Breast epithelium (tissue), 3 donors: ENCODE data around the gene AJM1.

Source experiments
- CTCF ChIP-seq, 3 donors: fragments of 450-650 bp; IDR thresholded peaks; one replicate each; pipeline ENCODE4 v1.5.1; 2016 to 2017; ENCODE audit warnings: antibody characterized with exemption in 3 of 3, mild to moderate bottlenecking in 3 of 3, moderate library complexity in 3 of 3
- POLR2A ChIP-seq: fragments of 450-650 bp; IDR thresholded peaks from one replicate; pipeline ENCODE4 v1.6.1; 2016; ENCODE audit warnings: antibody characterized with exemption, mild to moderate bottlenecking, moderate library complexity
- POLR2AphosphoS5 ChIP-seq, 3 donors: sonication (generic); formaldehyde crosslinking; IDR thresholded peaks; one replicate each; pipeline ENCODE4 v1.6.1; 2017; ENCODE audit warnings: antibody characterized with exemption in 3 of 3

GRCh38 chr9:136885950-136886578, 43.8 kb downstream of the AJM1 start, which contains the start of gene TRAF2:
- TF ChIP-seq CTCF (IDR thresholded peaks at IDR 0.05) (no peak), POLR2AphosphoS5 (IDR thresholded peaks at IDR 0.05) (peak in 1 of 3 donors; percentile 43), POLR2A (no peak)
